ENCODE measurements around the gene RPL22L1. TPM values are rescaled to one million over a fixed set of nuclear protein-coding genes. Genes with fewer than 3 reads are reported as not detected.

RPL22L1 gene
- total RNA-seq, 4 donors from 2014 or later: 19.3 to 76.1 (median 51.9) TPM

DNA sequence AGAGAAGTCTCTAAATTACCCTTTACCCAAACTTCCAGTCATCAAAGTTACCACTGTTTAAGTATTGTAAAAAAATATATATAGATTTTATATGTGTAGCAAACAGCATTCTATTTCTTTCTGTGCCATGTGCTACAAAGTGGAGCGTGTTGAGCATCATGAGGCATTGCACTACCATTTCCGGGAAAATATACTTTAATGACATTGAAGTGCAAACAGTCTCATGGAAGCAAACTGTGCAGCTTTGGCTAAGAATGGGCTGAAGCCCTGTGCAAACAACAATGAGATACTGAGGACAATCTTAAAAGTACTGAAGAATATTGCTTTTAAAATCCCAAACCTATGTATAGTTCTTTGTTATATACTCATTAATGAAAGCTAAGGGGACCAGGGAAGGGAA lies 6.5 kb upstream of the RPL22L1 start:
- no peaks in the 10 kb centered on the region for H3K9me3 ChIP-seq
- no peak overlapping the region for H3K4me3 ChIP-seq
- H3K27ac ChIP-seq: no peak overlapping the region
- H3K27me3 ChIP-seq: no peaks in the 10 kb centered on the region
- TF ChIP-seq, protein P1, sequence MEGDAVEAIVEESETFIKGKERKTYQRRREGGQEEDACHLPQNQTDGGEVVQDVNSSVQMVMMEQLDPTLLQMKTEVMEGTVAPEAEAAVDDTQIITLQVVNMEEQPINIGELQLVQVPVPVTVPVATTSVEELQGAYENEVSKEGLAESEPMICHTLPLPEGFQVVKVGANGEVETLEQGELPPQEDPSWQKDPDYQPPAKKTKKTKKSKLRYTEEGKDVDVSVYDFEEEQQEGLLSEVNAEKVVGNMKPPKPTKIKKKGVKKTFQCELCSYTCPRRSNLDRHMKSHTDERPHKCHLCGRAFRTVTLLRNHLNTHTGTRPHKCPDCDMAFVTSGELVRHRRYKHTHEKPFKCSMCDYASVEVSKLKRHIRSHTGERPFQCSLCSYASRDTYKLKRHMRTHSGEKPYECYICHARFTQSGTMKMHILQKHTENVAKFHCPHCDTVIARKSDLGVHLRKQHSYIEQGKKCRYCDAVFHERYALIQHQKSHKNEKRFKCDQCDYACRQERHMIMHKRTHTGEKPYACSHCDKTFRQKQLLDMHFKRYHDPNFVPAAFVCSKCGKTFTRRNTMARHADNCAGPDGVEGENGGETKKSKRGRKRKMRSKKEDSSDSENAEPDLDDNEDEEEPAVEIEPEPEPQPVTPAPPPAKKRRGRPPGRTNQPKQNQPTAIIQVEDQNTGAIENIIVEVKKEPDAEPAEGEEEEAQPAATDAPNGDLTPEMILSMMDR (IDR thresholded peaks at IDR 0.05): no peak
- no peak for TF ChIP-seq POLR2AphosphoS5 (IDR thresholded peaks at IDR 0.05)
- no peak for TF ChIP-seq EP300 (IDR thresholded peaks at IDR 0.05)
- ATAC-seq: no peak
- H3K36me3 ChIP-seq: no peaks in the 10 kb centered on the region
- WGBS, 2 donors (ENCODE audit: low coverage in 1 of 2): 75% methylated on average over 2 of the region's 2 CpGs; no CpG with 5 or more reads in 1 of the 2 donors
- H3K4me1 ChIP-seq: no peaks in the 10 kb centered on the region

DNA sequence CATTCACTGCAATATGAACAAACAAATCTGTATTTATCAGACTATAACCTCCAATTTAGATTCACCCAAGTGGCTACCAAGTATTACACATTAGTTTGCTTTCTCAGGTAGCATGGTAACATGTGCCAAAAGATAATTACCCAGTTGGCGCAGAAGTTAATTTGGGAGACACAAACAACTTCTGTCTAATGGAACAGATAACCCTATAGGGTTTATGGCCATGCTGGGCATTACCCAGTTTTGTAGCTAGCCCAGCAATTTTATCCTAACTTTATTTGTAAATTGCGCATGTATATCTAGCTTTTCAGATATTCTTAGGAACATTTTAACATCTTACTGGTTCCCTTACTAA lies 780 bp downstream of the RPL22L1 start:
- Histone ChIP-seq H3K4me1 (peaks cover 2 to 34% (median 10%) of the 10 kb centered on the region in 3 donors), H3K9me3 (no peaks in the 10 kb centered on the region), H3K4me3 (peak overlapping the region; percentile 65 to 99), H3K27me3 (no peaks in the 10 kb centered on the region), H3K27ac (peak overlapping the region; percentile 84 to 93 (median 86)), H3K36me3 (peaks cover 5 to 37% of the 10 kb centered on the region in 2 donors)
- no peak for ATAC-seq
- TF ChIP-seq POLR2AphosphoS5 (IDR thresholded peaks at IDR 0.05): no peak
- no peak for TF ChIP-seq POLR2A (IDR thresholded peaks at IDR 0.05)
- TF ChIP-seq EP300 (IDR thresholded peaks at IDR 0.05): no peak
- TF ChIP-seq, protein P1 (IDR thresholded peaks at IDR 0.05): no peak
- WGBS, 2 donors (ENCODE audit: low coverage in 1 of 2): 35 to 38% methylated on average over 2 of the region's 2 CpGs

DNA sequence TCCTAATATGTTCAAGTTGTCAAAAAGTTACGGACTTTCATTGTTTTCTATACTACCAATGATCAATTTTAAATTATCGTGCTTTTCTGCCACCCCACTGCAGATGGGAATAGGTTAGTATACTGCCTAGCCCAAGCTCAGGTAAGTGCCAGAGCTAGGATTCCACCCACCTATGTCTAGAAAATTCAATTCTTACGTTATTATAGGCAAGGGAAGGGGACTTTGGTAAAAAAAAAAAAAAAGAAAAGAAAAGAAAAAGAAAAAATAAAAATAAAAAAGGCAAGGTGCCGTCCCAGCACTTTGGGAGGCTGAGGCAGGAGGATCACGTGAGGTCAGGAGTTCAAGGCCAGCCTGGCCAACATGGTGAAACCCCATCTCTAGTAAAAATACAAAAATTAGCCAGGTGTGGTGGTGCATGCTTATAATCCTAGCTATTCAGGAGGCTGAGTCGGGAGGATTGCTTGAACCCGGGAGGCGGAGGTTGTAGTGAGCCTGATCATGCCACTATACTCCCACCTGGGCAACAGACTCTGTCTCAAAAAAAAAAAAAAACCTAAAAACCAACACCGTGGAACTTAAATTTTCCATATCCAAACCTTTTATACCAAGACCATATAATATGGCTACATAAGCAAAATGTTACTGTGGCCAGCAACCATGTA lies 1.3 kb downstream of the RPL22L1 start:
- no peaks in the 10 kb centered on the region for H3K9me3 ChIP-seq
- TF ChIP-seq POLR2A (IDR thresholded peaks at IDR 0.05): no peak
- TF ChIP-seq EP300 (IDR thresholded peaks at IDR 0.05): no peak
- TF ChIP-seq, protein P1 (IDR thresholded peaks at IDR 0.05): no peak
- TF ChIP-seq POLR2AphosphoS5 (IDR thresholded peaks at IDR 0.05): no peak
- H3K4me1 ChIP-seq: peaks cover 2 to 34% (median 10%) of the 10 kb centered on the region in 3 donors
- no peaks in the 10 kb centered on the region for H3K27me3 ChIP-seq
- peak overlapping the region; percentile 65 to 99 for H3K4me3 ChIP-seq
- peak overlapping the region in 2 of 4 donors; percentile 84 to 86 for H3K27ac ChIP-seq
- peaks cover 5 to 37% of the 10 kb centered on the region in 2 donors for H3K36me3 ChIP-seq
- no peak for ATAC-seq
- 86 to 90% methylated on average over 8 to 9 of the region's 9 CpGs for WGBS, 2 donors (ENCODE audit: low coverage in 1 of 2)

DNA sequence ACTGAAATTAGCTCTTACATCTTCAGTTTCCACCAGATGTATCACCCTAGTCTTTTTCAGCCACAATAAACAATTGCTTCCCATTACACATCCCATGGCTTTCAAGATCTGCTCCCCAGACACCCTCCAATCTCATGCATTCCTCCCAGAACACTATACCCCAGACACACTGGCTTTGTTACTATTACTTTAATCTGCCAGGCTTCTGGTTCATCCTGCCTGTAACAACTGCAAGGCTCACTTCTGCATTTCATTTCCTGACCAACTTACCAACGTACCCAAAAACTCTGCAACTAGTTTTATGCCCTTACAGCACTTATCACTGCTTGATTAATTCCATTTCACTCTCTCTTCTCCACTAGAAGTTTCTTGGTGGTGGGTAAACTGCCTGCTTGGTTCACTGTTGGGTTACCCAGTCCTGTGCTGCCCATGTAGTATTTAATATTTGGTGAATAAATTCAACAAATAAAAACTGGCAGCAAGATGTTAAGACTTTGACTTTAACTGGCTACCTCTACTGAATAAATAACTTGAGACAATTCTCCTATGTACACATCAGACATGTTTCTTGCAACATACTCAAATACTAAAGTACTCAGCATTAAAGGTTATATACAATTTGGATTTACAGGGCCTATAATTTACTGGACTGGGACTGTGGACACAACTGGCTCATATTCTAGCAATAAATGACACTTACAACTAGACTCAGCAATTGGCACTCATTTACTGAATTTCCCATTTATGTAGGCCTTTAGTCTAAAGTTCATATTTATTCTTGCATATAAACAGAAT lies 2.7 kb downstream of the RPL22L1 start:
- 54 to 86% methylated on average over 1 of the region's 1 CpG for WGBS, 2 donors (ENCODE audit: low coverage in 1 of 2)
- H3K27me3 ChIP-seq: no peaks in the 10 kb centered on the region
- no peak overlapping the region for H3K4me3 ChIP-seq
- peaks cover 5 to 37% of the 10 kb centered on the region in 2 donors for H3K36me3 ChIP-seq
- peaks cover 2 to 34% (median 10%) of the 10 kb centered on the region in 3 donors for H3K4me1 ChIP-seq
- no peak for TF ChIP-seq POLR2A (IDR thresholded peaks at IDR 0.05)
- TF ChIP-seq, protein P1 (IDR thresholded peaks at IDR 0.05): no peak
- no peak for TF ChIP-seq POLR2AphosphoS5 (IDR thresholded peaks at IDR 0.05)
- TF ChIP-seq EP300 (IDR thresholded peaks at IDR 0.05): no peak
- no peak for ATAC-seq
- H3K9me3 ChIP-seq: no peaks in the 10 kb centered on the region
- H3K27ac ChIP-seq: no peak overlapping the region
